ENCODE results near the gene ZNF576.
"Not testable (repeated sequence)": the region's sequence is repeated elsewhere in the genome, so short reads cannot be mapped to it uniquely, and the experiment has no call there.

The ZNF576 gene

DNA sequence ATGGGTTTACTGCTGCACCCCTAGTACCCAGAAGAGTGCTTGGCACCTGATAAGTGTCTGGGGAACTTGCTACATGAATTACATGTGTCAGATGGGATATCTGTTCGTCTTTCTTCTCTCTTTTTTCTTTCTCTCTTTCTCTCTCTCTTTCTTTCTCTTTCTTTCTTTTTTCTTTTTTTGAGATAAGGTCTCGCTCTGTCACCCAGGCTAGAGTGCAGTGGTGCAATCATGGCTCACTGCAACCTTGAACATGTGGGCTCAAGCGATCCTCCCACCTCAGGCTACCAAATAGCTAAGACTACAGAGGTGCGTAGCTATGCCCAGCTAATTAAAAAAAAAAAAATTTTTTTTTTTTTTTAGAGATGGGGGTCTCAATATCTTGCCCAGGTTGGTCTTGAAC lies 37.1 kb downstream of the ZNF576 start:
- TF ChIP-seq TARDBP (IDR thresholded peaks at IDR 0.05), result no peak
- TF ChIP-seq NFRKB (IDR thresholded peaks at IDR 0.05), result no peak
- no peak for TF ChIP-seq FOXM1 (IDR thresholded peaks at IDR 0.05; ENCODE audit: borderline replicate concordance)
- TF ChIP-seq ZNF384 (IDR thresholded peaks at IDR 0.05), result no peak
- no peak for TF ChIP-seq BHLHE40 (IDR thresholded peaks at IDR 0.05; ENCODE audit: borderline replicate concordance)
- POLR2A ChIA-PET, result no interaction called here
- no peak for DNase-seq (ENCODE audit: extremely low spot score)
- CTCF ChIA-PET, result no interaction called here

GRCh38 chr19:43634068-43634467 lies 37.7 kb downstream of the ZNF576 start:
- POLR2A ChIA-PET, result no interaction called here

DNA sequence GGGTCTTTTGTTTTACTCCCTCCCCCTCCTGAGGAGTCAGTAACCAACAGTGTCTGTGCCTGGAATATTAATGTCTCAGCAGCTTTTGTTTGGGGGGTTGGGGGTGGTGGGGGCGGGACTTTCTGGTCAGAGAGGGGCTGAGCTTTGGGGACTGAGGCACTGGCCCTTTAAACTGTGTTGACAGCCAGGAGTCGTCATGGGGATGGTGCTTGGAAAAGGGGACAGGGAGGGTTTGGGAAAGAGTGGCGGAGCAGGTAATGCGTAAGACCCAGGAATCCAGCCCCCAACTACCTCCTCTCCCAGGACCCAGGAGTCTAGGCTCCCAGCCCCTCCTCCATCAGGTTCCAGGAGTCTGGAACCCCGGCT lies 38.1 kb downstream of the ZNF576 start:
- TF ChIP-seq ZNF384 (IDR thresholded peaks at IDR 0.05), result no peak
- TF ChIP-seq ELF4 (IDR thresholded peaks at IDR 0.05), result no peak
- no peak for TF ChIP-seq CTBP1 (IDR thresholded peaks at IDR 0.05; ENCODE audit: borderline replicate concordance)
- no peak for TF ChIP-seq LEF1 (IDR thresholded peaks at IDR 0.05; ENCODE audit: borderline replicate concordance)
- no peak for TF ChIP-seq L3MBTL2 (conservative IDR thresholded peaks at IDR 0.05)
- TF ChIP-seq BHLHE40 (IDR thresholded peaks at IDR 0.05; ENCODE audit: borderline replicate concordance), result no peak
- no peak for TF ChIP-seq NFRKB (IDR thresholded peaks at IDR 0.05)
- no peak for TF ChIP-seq TARDBP (IDR thresholded peaks at IDR 0.05)
- TF ChIP-seq SUZ12 (IDR thresholded peaks at IDR 0.05), result no peak
- TF ChIP-seq FOXM1 (IDR thresholded peaks at IDR 0.05; ENCODE audit: borderline replicate concordance), result no peak
- no peak for TF ChIP-seq SP1 (IDR thresholded peaks at IDR 0.05)
- CTCF ChIA-PET, result no interaction called here
- no peak for DNase-seq (ENCODE audit: extremely low spot score)
- POLR2A ChIA-PET, result no interaction called here

More at GRCh38 chr19:43634068-43634467, 37.7 kb downstream of the ZNF576 start:
- no peak for DNase-seq (ENCODE audit: extremely low spot score)
- CTCF ChIA-PET, result no interaction called here
- no peak for TF ChIP-seq BHLHE40 (IDR thresholded peaks at IDR 0.05; ENCODE audit: borderline replicate concordance)
- TF ChIP-seq ARNT (IDR thresholded peaks at IDR 0.05), result no peak
- TF ChIP-seq CTBP1 (IDR thresholded peaks at IDR 0.05; ENCODE audit: borderline replicate concordance), result no peak
- TF ChIP-seq HDGF (IDR thresholded peaks at IDR 0.05; ENCODE audit: borderline replicate concordance), result no peak
- no peak for TF ChIP-seq ELF4 (IDR thresholded peaks at IDR 0.05)
- TF ChIP-seq LEF1 (IDR thresholded peaks at IDR 0.05; ENCODE audit: borderline replicate concordance), result no peak
- no peak for TF ChIP-seq FOXM1 (IDR thresholded peaks at IDR 0.05; ENCODE audit: borderline replicate concordance)
- no peak for TF ChIP-seq SP1 (IDR thresholded peaks at IDR 0.05)
- no peak for TF ChIP-seq SUZ12 (IDR thresholded peaks at IDR 0.05)
- TF ChIP-seq, protein P1, sequence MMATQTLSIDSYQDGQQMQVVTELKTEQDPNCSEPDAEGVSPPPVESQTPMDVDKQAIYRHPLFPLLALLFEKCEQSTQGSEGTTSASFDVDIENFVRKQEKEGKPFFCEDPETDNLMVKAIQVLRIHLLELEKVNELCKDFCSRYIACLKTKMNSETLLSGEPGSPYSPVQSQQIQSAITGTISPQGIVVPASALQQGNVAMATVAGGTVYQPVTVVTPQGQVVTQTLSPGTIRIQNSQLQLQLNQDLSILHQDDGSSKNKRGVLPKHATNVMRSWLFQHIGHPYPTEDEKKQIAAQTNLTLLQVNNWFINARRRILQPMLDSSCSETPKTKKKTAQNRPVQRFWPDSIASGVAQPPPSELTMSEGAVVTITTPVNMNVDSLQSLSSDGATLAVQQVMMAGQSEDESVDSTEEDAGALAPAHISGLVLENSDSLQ (IDR thresholded peaks at IDR 0.05), result no peak
- no peak for TF ChIP-seq FOXK2 (IDR thresholded peaks at IDR 0.05)
- no peak for TF ChIP-seq L3MBTL2 (conservative IDR thresholded peaks at IDR 0.05)
- no peak for TF ChIP-seq ZNF384 (IDR thresholded peaks at IDR 0.05)
- no peak for TF ChIP-seq FOXA1 (IDR thresholded peaks at IDR 0.05)
- TF ChIP-seq TARDBP (IDR thresholded peaks at IDR 0.05), result no peak
- no peak for TF ChIP-seq NFRKB (IDR thresholded peaks at IDR 0.05)

DNA sequence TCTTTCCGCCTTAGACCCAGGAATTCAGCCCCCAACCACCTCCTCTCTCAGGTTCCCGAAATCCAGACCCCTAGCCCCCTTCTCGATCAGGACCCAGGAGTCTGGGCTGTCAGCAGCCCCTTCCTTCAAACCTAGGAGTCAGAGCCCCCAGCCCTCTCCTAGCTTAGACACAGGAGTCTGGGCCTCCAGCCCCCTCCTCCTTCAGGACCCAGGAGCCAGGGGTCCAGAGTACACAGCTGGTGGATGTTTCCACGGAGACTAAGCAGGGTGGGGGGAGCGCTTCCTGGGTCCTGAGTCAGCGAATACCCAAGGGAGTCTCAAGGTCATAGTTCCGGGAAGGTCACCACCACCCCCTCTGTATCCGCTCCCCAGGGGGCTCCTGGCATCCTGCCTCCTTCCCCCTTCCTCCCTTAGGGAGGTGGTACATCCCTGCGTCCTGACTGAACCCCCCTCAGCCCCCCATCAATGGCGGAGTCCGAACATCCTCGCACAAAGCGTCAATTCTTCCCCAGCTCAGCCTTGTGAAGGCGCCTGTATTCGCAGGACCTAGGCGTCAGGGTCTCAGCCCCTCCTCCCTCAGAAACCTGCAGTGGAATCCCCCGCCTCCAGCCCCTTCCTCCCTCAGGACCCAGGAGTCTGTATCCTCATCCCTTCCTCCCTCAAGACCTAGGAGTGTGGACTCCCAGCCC lies 38.6 kb downstream of the ZNF576 start:
- ChIA-PET POLR2A (no interaction called here), CTCF (no interaction called here)
- DNase-seq (ENCODE audit: extremely low spot score), result no peak
- TF ChIP-seq BHLHE40 (IDR thresholded peaks at IDR 0.05; ENCODE audit: borderline replicate concordance) (no peak), CTBP1 (IDR thresholded peaks at IDR 0.05; ENCODE audit: borderline replicate concordance) (no peak), ZNF384 (IDR thresholded peaks at IDR 0.05) (no peak), L3MBTL2 (conservative IDR thresholded peaks at IDR 0.05) (no peak), SP1 (IDR thresholded peaks at IDR 0.05) (no peak), NFRKB (IDR thresholded peaks at IDR 0.05) (no peak), FOXK2 (IDR thresholded peaks at IDR 0.05) (no peak)

DNA sequence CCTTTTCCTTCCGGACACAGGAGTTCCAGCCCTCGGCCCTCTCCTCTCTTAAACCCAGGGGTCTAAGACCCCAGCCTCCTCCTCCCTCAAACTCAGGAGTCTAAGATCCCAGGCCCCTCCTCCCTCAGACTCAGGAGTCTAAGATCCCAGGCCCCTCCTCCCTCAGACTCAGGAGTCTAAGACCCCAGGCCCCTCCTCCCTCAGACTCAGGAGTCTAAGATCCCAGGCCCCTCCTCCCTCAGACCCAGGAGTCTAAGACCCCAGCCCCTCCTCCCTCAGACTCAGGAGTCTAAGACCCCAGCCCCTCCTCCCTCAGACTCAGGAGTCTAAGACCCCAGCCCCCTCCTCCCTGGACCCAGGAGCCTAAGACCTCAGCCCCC lies 39.2 kb downstream of the ZNF576 start:
- DNase-seq (ENCODE audit: extremely low spot score); CTCF ChIA-PET; POLR2A ChIA-PET: not testable (repeated sequence)

DNA sequence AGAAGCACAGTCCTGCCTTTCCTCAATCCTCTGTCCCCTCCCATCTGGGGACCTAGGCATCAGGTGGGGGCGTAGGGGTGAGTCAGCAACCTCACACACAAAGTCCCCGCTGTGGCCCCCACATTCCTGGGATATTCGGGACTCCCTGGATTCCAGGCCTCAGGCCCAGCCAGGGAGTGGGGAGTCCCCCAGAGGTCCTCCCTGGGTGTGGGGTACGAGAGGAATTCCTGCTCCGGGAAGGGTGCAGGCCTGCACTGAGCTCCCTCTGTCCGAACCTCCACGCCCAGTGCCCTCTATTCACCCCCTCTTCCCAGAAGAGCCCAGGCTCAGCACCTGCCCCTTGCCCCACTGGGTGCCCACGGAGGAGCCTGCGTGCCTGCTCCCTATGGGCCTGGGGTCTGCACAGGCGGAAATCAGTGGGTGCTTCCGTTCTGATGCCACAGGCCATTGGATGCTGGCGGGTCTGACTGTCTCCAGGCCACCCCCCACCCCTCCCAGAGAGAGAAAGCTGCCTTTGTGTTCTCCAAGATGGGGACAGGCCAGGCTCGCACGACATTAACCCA lies 39.8 kb downstream of the ZNF576 start:
- ChIA-PET CTCF (no interaction called here), POLR2A (no interaction called here)
- TF ChIP-seq FOXM1 (IDR thresholded peaks at IDR 0.05; ENCODE audit: borderline replicate concordance) (no peak), TARDBP (IDR thresholded peaks at IDR 0.05) (no peak), HDGF (IDR thresholded peaks at IDR 0.05; ENCODE audit: borderline replicate concordance) (no peak), BHLHE40 (IDR thresholded peaks at IDR 0.05; ENCODE audit: borderline replicate concordance) (no peak), SUZ12 (IDR thresholded peaks at IDR 0.05) (no peak), L3MBTL2 (conservative IDR thresholded peaks at IDR 0.05) (no peak), LEF1 (IDR thresholded peaks at IDR 0.05; ENCODE audit: borderline replicate concordance) (no peak), ARNT (IDR thresholded peaks at IDR 0.05) (no peak), ZNF384 (IDR thresholded peaks at IDR 0.05) (no peak), FOXA1 (IDR thresholded peaks at IDR 0.05) (no peak), SP1 (IDR thresholded peaks at IDR 0.05) (no peak), NFRKB (IDR thresholded peaks at IDR 0.05) (no peak), FOXK2 (IDR thresholded peaks at IDR 0.05) (no peak), CTBP1 (IDR thresholded peaks at IDR 0.05; ENCODE audit: borderline replicate concordance) (no peak), ELF4 (IDR thresholded peaks at IDR 0.05) (no peak)
- TF ChIP-seq, protein P1 (IDR thresholded peaks at IDR 0.05), result no peak
- DNase-seq (ENCODE audit: extremely low spot score), result no peak
